D341Med (cell line): ENCODE measurements around the gene TCF19.

Experiments used
- DNase-seq: peaks from one replicate; pipeline ENCODE4 v3.0.0; 2012; ENCODE audit warnings: low spot score

Gene TCF19

DNA sequence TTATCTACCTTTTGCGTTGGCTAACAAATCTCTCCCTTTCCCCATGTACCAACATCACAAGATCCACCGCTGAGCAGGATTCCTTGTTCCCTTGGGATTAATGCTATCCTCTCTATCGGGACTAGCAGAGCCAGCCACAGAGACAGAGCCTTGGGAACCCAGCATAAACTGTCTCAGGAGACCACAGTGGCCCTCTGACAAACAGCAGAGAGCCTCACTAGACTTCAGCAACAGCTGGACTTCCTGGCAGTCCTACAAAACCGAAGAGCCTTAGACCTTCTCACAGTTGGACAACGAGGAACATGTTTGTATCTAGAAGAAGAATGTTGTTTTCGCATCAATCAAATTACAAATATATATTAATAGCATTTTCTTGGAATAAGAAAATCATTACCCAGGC lies 51.7 kb downstream of the TCF19 start:
- DNase-seq, result no peak

GRCh38 chr6:31210741-31211532 lies 52.5 kb downstream of the TCF19 start:
- DNase-seq, result no peak
